HG03521 (cell line): ENCODE data around the gene MAPK11.

Experiments
- ATAC-seq: cut with Tn5 transposase; IDR thresholded peaks from one replicate; pipeline ENCODE4 v1.9.1; 2021; ENCODE audit warnings: mild to moderate bottlenecking, moderate library complexity; ENCODE audit not compliant: unreplicated experiment

MAPK11 gene

DNA sequence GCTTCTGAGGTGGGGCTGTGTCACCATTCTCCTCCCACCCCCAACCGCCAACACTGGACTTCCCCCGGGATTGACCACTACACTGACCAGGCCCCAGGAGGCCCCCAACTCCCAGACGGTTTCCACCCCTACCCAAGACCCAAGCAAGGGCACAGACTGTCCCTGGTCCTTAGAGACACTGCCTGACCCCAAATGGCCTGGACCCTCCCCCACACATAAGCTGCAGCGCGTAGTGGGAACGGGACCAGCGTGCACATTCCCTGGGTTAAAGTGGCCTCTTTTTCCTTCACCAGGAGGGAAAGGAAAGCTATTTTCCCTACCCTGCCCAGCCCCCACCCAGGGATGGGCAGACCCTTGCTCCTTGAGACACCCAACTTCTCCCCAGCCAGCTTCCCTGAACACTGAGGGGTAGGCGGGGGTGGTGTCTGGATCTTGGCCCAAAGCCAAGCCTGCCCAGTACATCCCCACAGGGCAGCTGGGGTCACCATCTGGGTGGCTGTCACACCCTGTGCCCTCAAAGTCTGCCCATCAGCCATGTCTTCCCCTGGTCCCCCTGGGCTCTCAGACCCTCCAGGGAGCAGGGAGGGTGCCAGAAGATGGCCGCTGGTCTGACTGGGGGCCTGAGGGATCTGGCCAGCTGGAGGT, 7.1 kb downstream of the MAPK11 start:
- no peak for ATAC-seq

DNA sequence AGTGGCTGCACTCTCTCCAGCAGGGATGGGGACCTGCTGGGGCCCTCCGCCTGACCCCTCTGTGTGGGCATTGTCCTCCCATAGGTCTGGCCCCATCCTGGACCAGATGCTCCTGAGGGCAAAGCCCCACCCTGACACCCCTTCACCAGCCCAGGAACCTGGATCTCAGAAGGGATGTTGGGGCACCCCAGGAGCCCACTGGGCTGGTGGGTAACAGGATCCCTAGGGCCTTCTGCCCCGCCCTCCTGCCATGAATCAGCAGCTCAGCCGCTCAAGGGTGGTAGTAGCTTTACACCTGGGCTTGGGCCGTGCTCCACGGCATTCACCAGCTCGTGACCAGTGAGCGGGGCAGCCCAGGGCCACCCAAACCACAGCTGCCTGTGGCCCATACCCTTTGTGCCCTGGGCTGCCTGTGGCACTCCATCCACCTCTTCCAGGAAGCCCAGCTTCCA, 7.7 kb downstream of the MAPK11 start:
- ATAC-seq = no peak

DNA sequence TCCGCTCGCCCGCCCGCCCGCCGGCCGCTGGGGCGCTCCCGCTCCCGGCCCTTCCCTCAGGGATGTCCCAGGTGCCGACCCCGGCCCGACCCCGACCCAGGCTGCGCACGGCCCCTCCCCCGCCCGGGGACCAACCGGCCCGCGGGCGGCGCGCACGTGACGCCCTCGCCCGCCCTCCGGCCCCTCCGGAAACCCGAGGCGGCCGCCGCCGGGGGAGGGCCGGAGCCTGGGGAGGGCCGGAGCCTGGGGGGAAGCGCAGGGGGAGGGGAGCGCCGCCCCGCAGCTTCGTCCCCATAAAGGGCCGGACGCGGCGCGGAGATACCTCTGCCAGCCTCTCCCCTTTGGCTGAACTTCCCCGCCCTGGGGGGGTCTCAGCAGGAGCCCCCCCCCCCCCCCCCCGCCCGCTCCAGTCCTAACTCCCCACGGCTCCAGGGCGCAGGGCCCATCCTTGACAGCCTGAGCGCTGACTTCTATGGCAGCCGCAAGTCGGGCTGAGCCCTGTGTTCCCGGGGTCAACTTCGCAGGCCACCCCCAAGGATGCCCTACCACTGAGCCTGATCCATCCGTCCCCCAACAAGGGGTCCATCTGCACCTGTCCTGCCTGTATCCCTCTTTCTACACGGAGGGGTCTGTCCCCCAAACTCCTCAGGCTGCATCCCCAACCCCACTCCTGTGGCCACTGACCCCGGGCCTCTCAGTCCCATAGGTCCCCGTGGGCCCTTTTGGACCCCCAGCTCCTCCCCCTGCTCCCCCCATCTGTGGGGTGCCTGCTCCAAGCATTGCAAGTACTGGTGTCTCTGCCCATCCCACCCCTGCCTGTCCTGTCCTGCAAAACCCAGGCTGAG, 8.3 kb downstream of the MAPK11 start, which contains the start of gene MAPK12:
MAPK12 (minus strand) TSS at position 69 of the 845 bp plus-strand sequence. CDS start 174 bp downstream, outside the sequence.
- peak; percentile 31 for ATAC-seq

DNA sequence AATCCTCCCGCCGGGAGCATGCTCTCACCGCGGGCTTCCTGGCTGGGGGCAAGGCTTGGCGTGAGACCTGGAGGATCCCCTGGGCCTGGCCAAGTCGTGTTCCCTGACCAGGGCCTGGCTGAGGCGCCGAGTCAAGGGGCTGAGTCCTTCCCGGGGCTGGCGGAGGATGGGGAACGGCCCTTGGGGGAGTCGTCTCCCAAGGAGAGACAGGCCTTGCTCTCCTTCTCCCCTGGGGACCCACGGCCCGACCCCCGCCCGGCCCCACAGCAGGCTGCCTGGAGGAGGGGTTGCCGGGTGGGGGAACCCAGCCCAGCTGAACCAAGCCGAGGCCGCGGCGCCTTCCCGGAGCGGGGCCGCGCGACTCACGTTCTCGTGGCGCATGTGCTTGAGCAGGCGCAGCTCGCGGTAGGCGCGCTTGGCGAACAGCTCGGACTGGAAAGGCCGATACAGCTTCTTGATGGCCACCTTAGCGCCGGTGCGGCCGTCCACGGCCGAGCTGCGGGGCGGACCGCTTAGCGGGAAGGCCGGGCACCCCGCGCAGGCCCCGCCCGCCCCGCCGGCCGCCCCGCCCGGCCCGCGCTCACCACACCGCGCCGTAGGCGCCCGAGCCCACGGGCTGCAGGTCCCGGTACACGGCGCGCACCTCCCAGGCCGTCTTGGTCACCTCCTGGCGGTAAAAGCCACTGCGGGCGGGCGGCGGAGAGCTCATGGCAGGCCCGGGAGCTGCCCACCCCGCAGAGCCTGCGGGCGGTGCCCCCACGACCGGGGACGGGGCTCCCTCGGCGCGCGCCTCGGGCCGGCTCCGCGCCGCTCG, 9.2 kb downstream of the MAPK11 start:
- ATAC-seq = peak; percentile 42

DNA sequence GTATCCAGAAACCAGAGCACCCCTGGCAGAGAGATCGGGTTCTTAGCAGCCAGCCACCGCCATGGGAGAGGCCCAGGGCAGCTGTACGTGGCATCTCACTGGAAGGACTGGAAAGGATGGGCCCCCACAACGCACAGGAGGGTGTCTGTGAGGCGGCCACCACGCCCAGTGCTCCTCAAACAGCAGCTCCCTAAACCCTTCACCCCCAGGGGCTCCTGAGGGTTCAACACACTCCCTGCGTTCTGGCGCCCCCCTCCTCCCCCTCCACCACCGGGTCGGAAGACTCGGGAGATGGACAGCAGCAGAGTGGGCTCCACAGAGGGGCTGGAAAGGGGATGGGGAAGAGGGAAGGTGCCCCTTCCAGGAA, 9.8 kb downstream of the MAPK11 start:
- ATAC-seq = no peak

DNA sequence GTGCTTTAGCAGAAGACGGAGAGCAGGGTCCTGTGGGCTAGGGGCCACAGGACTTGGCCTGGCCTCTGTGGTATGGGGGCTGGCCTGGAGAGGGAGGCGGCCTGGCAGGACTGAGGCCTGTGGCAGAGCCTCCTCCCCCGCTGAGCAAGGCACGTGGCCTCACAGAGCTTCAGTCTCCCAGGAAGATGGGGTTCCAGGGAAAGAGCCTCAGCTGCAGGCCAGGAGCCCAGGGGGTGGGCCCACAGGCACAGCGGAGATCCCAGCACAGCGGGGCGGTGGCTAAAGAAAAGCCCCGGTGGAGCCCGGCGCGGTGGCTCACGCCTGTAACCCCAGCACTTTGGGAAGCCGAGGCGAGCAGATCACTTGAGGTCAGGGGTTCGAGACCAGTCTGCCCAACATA, 10.9 kb downstream of the MAPK11 start:
- no peak for ATAC-seq

DNA sequence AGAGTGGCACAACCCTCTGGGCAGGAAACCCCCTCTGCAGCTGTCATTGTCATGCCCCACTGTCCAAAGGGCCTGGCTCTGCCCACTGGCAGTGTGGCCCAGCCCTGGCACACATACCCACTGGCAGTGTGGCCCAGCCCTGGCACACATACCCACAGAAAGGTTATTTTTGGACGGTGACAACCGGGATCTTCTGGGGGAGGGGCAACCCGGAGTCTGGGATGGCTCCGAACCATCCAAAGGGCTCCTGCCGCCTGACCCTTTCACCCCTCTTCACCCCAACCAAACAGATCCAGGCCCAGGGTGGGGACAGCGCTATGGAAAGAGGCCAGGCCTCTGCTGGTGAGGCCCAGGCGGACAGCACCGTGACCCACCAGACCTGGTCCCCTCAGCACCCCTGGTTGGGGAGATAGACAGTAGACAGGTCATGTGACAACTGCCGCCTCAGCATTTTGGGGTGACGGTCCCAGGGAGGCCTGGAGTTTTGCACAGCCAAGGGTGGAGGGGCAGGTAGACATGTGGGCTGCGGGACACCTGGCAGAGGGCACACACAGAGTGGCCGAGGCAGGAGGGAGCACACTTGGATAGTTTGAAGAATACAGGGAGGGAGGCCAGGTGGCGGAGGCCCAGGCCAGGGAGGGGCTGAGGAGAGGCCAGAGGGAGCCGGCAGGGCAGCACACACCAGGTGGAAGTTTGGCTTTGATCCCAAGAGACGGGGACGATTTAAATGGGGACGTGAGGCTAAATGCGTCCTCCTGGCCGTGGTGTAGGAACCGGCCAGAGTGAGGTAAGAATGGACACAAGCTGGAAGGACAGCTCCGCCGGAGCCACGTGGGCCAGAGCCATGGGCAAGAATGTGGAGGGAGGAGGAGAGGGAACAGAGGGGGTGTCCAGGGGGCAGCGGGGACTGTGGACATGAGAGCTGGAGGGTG, 11.6 kb downstream of the MAPK11 start:
- no peak for ATAC-seq

DNA sequence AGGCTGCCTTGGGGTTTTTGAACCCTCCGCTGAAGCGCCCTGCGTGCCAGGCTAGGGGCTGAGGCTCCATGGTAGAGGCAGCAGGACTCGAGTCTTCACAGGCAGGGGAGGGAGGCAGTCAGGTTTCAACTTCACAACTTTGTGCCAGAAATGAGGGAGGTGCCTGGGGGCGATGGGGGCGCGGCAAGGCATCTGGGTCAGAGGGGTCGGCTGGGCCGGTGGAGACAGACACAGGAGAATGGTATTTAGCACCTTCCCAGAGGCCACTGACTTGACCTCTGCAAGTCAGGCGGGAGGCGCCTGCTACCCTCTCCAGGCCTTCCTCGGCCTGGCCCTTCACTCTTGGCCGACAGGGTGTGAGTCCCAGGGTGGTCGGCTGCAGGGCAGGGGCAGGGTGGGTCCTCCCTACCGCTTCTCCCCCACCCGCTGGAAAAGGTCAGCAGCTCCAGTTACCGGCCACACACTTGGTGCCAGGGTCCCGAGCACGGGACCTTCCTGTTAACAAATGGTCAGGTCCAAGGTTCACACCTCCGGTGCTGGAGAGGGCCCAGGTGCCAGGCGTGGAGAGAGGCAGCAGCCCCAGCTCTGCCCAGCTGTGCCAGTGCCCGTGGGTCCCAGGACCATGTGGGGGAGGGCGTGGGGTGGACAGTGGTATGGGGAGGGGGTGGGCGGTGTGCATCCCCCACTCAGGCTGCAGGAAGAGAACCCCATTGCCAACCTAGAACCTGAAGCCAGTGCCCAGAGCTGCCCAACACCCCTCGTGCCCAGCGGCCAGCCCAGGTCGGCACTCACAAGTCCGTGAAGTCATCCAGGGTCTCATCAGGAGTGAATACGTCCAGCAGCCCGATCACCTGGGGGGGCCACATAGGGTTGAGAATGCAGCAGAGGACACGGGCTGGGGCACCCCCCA, 12.5 kb downstream of the MAPK11 start:
- no peak for ATAC-seq

DNA sequence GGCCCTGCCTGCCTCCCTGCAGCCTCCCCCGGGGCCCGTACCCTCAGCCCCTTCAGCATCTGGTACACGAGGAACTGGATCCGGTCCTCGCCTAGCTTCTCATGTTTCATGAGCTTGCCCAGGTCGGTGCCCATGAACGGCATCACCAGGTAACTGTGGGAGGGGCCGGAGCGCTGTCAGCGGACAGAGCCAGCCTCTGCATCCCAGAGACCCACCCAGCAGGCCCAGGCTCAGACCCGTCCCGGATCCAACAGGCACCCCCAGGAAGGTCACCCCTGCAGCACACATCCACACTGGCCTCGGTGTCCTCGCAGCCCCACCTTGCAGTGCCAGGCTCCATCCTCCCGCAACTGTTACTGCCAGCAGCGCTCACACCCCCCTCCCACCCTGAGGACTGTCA, 13.1 kb downstream of the MAPK11 start:
- ATAC-seq = no peak

DNA sequence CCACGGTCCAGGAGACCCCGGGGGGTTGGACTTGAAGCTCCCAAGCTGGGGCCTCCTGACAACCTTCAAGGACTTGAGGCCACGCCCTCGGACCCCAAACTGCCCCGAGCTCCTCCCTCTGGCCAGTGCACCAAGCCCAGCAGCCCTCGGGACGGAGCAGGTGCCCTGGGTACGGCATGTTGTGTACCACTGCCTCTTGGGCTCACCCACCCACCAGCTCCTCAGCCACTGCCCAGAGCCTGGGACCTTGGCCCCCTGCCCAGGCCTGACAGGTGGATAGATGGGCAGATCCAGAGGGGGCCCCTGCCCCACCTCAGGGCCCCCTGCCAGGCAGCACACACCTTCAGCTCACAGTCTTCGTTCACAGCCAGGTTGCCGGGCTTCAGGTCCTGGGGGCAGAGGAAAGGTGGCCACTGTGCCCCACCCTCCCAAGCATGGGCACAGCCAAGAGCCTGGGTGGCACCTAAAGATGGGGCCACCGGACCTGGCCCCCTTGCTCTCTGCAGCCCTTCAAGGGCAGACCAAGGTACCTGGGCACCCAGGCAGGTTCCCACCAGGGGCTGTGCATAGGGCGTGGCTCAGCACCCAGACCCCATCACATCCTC, 13.8 kb downstream of the MAPK11 start:
- no peak for ATAC-seq

DNA sequence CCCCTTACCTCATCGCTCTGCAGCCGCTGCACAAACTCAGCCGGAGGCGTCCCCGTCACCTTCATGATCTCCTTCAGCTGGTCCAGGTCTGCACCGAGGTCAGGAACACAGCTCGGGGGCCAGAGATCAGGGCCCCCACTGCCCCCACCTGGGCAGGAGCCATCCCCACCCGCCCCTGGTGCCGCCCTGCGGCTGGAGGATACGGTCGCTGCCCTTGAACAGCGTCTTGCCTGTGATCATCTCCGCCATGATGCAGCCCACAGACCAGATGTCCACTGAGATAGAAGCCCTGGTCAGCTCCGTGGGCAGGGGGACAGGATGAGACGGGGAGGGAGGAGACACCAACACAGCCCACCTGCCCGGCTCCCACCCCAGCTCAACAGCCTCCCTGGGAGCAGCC, 14.6 kb downstream of the MAPK11 start:
- ATAC-seq = no peak

DNA sequence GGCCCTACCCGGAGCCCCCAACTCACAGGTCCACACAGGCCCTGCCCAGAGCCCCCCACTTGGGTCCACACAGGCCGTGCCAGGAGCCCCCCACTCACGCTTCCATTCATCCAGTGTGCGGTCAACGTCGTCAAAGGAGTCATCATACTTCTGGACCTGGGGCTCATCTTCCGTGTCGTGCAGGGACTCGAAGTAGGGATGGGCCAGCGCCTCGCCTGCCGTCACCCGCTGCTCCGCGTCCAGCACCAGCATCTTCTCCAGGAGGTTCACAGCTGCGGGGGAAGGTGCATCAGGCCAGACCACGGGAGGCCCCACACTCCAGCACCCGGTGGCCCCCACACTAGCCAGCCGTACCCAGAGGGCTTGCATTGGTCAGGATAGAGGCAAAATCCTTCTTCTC, 15.1 kb downstream of the MAPK11 start:
- ATAC-seq = no peak

DNA sequence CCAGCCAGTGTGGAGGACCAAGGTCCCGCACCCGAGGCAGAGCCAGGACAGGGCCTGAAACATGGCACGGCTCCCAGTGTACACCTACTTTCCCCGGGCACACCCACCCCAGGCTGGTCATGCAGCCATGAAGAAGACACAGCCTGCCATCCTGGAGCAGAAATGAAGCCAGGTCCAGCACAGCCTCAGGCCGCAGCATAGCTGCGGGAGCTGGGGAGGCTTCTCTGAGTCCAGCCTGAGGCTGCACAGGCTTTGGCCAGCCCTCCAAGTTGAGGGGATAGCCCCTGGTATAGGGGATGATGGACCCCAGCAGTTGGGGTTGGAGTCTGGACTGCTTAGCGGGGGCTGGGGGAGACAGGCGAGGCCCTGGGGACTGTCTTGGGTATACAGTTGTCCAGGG, 16.2 kb downstream of the MAPK11 start:
- no peak for ATAC-seq

DNA sequence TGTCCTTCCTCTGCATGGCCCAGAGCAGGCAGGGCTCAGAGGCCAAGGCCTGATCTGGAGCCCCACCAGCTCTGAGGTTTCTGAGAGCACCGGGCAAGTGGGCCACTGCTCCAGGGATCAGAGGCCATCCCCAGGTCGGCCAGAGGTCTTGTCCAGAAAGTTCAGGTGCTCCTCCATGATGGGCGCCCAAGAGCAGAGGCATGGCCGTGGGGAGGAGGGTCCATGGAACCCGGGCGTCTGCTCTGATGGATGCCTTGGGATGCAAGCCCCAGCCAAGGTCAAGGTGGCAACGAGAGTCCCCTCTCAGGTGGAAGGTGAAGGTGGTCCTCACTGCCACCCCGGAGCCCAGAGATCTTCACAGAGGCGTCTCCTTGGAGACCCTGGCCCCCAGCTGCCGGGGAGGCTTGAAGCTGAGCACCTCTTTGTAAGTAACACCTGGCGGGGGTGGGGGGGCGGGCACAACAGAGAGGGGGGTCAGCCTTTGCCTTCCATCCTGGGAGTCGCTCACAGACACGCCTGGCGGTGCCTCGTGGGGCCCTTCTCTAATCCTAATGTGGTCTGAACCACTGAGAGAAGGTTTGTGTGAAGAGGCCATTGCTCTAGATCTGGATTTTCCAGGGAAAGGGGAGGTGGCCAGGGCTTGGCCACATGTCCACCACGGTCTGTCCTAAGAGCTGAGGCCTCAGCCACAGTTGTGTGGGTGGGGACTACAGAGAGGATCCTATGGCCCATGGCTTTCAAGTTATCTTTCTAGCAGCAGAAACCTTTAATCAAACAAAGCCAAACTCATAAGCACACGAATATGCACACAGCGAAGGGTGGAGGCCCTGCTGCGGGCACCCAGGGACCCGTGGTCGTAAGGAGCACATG, 16.9 kb downstream of the MAPK11 start:
- no peak for ATAC-seq

DNA sequence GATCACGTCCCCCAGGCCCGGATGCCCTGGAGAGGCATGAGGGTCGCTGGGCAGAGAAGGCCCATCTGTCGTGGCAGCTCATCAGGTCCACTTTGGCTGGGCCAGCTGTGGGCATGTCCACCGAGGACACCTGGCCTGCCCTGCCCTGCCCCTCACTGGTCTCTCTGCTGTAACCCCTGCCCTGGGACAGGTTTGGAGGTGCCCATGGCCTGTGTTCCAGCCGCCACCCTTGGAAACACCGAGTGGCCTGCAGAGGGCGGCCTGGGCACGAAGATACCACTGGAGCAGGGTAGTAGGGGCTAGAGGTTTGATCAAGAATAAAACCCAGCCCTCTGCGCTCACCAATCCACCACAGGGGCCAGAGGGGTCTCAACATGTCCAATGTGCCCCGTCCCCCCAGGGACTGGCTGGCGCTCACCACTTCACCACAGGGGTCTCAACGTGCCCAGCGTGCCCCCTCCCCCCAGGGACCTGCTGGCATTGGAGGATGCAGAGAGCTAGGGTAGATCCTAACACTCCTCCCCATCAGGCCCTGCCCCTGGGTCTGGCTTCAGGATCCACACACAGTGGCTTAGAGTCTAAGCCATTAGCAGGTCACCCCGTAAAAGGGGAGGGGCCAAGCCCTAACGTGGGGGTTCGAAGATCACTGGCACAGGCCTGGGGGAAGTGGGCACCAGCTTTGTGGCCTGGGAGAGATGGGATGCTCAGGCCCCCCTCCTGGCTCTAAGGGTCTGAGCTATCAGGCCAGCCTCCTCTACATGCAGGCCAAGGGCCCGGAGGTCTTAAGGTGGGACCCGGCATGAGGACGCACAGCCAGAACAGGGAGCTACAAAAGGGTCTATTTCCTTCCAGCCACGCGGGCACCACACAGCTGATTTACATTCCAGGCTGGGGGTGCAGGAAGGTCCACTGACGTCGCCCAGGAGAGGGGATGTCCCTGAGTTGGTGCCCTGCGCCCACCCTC, 17.8 kb downstream of the MAPK11 start:
- no peak for ATAC-seq

DNA sequence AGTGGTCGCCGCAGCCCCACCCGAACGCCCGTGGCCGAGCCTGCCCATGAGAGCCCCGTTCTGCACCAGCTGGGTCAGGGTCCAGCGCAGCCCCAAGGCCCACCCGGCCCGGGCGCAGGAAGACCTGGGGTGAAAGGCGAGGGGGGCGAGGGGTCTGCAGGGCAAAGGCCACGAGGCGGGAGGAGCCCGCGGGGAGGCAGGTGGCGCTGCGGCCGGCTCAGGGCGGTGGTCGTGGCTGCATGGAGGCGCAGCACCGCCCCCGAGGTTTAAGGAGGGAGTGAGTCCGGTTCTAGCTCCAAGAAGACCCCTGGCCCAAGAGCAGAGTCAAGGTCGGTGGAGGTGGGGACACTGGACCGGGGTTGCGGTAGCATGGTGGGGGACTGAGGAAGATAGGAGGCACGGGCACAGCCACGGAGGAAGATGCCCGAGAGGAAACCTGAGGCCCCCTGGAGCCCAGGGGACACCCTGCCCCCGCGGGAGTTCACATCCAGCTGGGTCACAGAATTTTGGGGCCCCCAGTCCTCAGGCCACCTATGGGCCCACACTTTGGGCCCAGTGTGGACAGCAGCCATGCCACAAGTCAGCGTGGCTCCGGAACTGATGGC, 18.6 kb downstream of the MAPK11 start:
- no peak for ATAC-seq
